BLaER1 treated with 17β-estradiol and CSF1 and Interleukin-3, amounts not matched to agents 10 nM and 100 nM (cell line): Measurements from ENCODE around the gene PIP5K1C.

Experiments used
- H3K27ac ChIP-seq, 11 experiments: shearing (Covaris generic); formaldehyde crosslinking; 2 replicates each; pipeline ENCODE4 v1.8.1; 2022
- H3K27me3 ChIP-seq, 11 experiments: shearing (Covaris generic); formaldehyde crosslinking; 2 replicates each; pipeline ENCODE4 v1.8.1; 2022
- H3K36me3 ChIP-seq, 11 experiments: shearing (Covaris generic); formaldehyde crosslinking; 2 replicates each; pipeline ENCODE4 v1.8.1; 2022
- H3K4me1 ChIP-seq, 10 experiments: shearing (Covaris generic); formaldehyde crosslinking; 2 replicates each; pipeline ENCODE4 v1.8.1; 2022
- H3K4me2 ChIP-seq, 11 experiments: shearing (Covaris generic); formaldehyde crosslinking; 2 replicates each; pipeline ENCODE4 v1.8.1; 2022
- H3K4me3 ChIP-seq, 10 experiments: shearing (Covaris generic); formaldehyde crosslinking; 2 replicates each; pipeline ENCODE4 v1.8.1; 2022
- H3K9ac ChIP-seq, 11 experiments: shearing (Covaris generic); formaldehyde crosslinking; 2 replicates each; pipeline ENCODE4 v1.8.1; 2022
- H3K9me3 ChIP-seq, 11 experiments: shearing (Covaris generic); formaldehyde crosslinking; replicated peaks in 1 of 11; 2 replicates each; pipeline ENCODE4 v1.8.1; 2022
- H4K20me1 ChIP-seq, 11 experiments: shearing (Covaris generic); formaldehyde crosslinking; 2 replicates each; pipeline ENCODE4 v1.8.1; 2022
- Cebpa-rat ChIP-seq, 11 experiments: shearing (Covaris generic); IDR thresholded peaks; 2 replicates each; pipeline ENCODE4 v1.8.1; 2022

Gene PIP5K1C

GRCh38 chr19:3641515-3642269 is 58.6 kb downstream of the PIP5K1C start:
- peaks cover 0 to 20% (median 0%) of the 10 kb centered on the region in 10 experiments; a peak in 6 of 20 replicates for H3K4me1 ChIP-seq
- H3K9ac ChIP-seq = 0 out of 22 replicates have a peak overlapping the region, but pooled peaks of 2 of the 11 experiments have one; percentile 2 to 9
- H3K4me2 ChIP-seq = no peak overlapping the region
- H3K9me3 ChIP-seq = no peaks in the 10 kb centered on the region
- TF ChIP-seq Cebpa-rat (IDR thresholded peaks at IDR 0.05) = no peak
- peaks cover 23 to 95% (median 81%) of the 10 kb centered on the region in 11 experiments for H3K36me3 ChIP-seq
- no peak overlapping the region for H3K27ac ChIP-seq
- peaks cover 0 to 76% (median 7%) of the 10 kb centered on the region in 11 experiments; a peak in 11 of 22 replicates for H4K20me1 ChIP-seq
- H3K4me3 ChIP-seq = no peak overlapping the region
- H3K27me3 ChIP-seq = no peaks in the 10 kb centered on the region

GRCh38 chr19:3639479-3639878 is 60.8 kb downstream of the PIP5K1C start:
- Histone ChIP-seq H3K27me3 (no peaks in the 10 kb centered on the region), H3K4me2 (no peak overlapping the region), H3K4me1 (peaks cover 0 to 27% (median 0%) of the 10 kb centered on the region in 10 experiments; a peak in 6 of 20 replicates), H3K27ac (no peak overlapping the region), H3K4me3 (no peak overlapping the region), H3K36me3 (peaks cover 17 to 91% (median 67%) of the 10 kb centered on the region in 11 experiments), H3K9ac (no peak overlapping the region), H4K20me1 (peaks cover 0 to 73% (median 7%) of the 10 kb centered on the region in 11 experiments; a peak in 9 of 22 replicates), H3K9me3 (no peaks in the 10 kb centered on the region)
- no peak for TF ChIP-seq Cebpa-rat (IDR thresholded peaks at IDR 0.05)

- no peak overlapping the region for H3K27ac ChIP-seq
- peaks cover 0 to 69% (median 7%) of the 10 kb centered on the region in 11 experiments; a peak in 8 of 22 replicates for H4K20me1 ChIP-seq
These were observed 61.8 kb downstream of the PIP5K1C start for GRCh38 chr19:3638208-3639193.

GRCh38 chr19:3637621-3638020 is 62.6 kb downstream of the PIP5K1C start:
- H3K4me2 ChIP-seq = no peak overlapping the region
- H3K27me3 ChIP-seq = no peaks in the 10 kb centered on the region
- H3K36me3 ChIP-seq = peaks cover 17 to 88% (median 62%) of the 10 kb centered on the region in 11 experiments
- no peak for TF ChIP-seq Cebpa-rat (IDR thresholded peaks at IDR 0.05)
- no peak overlapping the region for H3K27ac ChIP-seq
- peaks cover 0 to 25% (median 0%) of the 10 kb centered on the region in 10 experiments; a peak in 6 of 20 replicates for H3K4me1 ChIP-seq
- no peak overlapping the region; a peak in 1 of 22 replicates for H3K9ac ChIP-seq
- peaks cover 0 to 69% (median 7%) of the 10 kb centered on the region in 11 experiments; a peak in 8 of 22 replicates for H4K20me1 ChIP-seq
- H3K9me3 ChIP-seq = no peaks in the 10 kb centered on the region
- no peak overlapping the region for H3K4me3 ChIP-seq

More at GRCh38 chr19:3638208-3639193, 61.8 kb downstream of the PIP5K1C start:
- peaks cover 0 to 27% (median 0%) of the 10 kb centered on the region in 10 experiments; a peak in 6 of 20 replicates for H3K4me1 ChIP-seq
- TF ChIP-seq Cebpa-rat (IDR thresholded peaks at IDR 0.05) = no peak
- no peak overlapping the region for H3K4me2 ChIP-seq
- no peaks in the 10 kb centered on the region for H3K9me3 ChIP-seq
- H3K9ac ChIP-seq = no peak overlapping the region; a peak in 1 of 22 replicates
- no peaks in the 10 kb centered on the region for H3K27me3 ChIP-seq
- peaks cover 17 to 86% (median 59%) of the 10 kb centered on the region in 11 experiments for H3K36me3 ChIP-seq
- no peak overlapping the region for H3K4me3 ChIP-seq

- Histone ChIP-seq H3K9ac (no peak overlapping the region), H3K4me2 (no peak overlapping the region), H4K20me1 (peaks cover 0 to 71% (median 5%) of the 10 kb centered on the region in 11 experiments; a peak in 7 of 22 replicates), H3K4me1 (peaks cover 0 to 18% (median 0%) of the 10 kb centered on the region in 10 experiments; a peak in 5 of 20 replicates), H3K27me3 (no peaks in the 10 kb centered on the region), H3K9me3 (no peaks in the 10 kb centered on the region), H3K27ac (no peak overlapping the region), H3K4me3 (no peak overlapping the region), H3K36me3 (peaks cover 24 to 88% (median 62%) of the 10 kb centered on the region in 11 experiments)
- TF ChIP-seq Cebpa-rat (IDR thresholded peaks at IDR 0.05) = no peak
These were observed 63.3 kb downstream of the PIP5K1C start for GRCh38 chr19:3636962-3637361.

- H3K4me3 ChIP-seq = no peak overlapping the region
- H3K9ac ChIP-seq = 0 out of 22 replicates have a peak overlapping the region, but pooled peaks of 1 of the 11 experiments have one; percentile 22
- no peak overlapping the region for H3K27ac ChIP-seq
- H3K4me1 ChIP-seq = peaks cover 0 to 15% (median 0%) of the 10 kb centered on the region in 10 experiments; a peak in 3 of 20 replicates
- H3K4me2 ChIP-seq = no peak overlapping the region
- TF ChIP-seq Cebpa-rat (IDR thresholded peaks at IDR 0.05) = no peak
- H3K9me3 ChIP-seq = no peaks in the 10 kb centered on the region
- H3K36me3 ChIP-seq = peaks cover 28 to 88% (median 62%) of the 10 kb centered on the region in 11 experiments
- H3K27me3 ChIP-seq = no peaks in the 10 kb centered on the region
- peaks cover 0 to 71% (median 0%) of the 10 kb centered on the region in 11 experiments; a peak in 7 of 22 replicates for H4K20me1 ChIP-seq
These were observed 63.8 kb downstream of the PIP5K1C start for GRCh38 chr19:3636506-3636905.

- no peaks in the 10 kb centered on the region for H3K9me3 ChIP-seq
- peaks cover 0 to 23% (median 0%) of the 10 kb centered on the region in 10 experiments; a peak in 2 of 20 replicates for H3K4me1 ChIP-seq
- peaks cover 30 to 80% (median 59%) of the 10 kb centered on the region in 11 experiments for H3K36me3 ChIP-seq
- H3K27ac ChIP-seq = no peak overlapping the region
- H3K4me2 ChIP-seq = no peak overlapping the region
- H4K20me1 ChIP-seq = peaks cover 0 to 82% (median 5%) of the 10 kb centered on the region in 11 experiments; a peak in 8 of 22 replicates
- peak overlapping the region in 2 of 11 experiments; percentile 3 to 30; a peak in 1 of 22 replicates for H3K9ac ChIP-seq
- H3K4me3 ChIP-seq = no peak overlapping the region
- TF ChIP-seq Cebpa-rat (IDR thresholded peaks at IDR 0.05) = no peak
- no peaks in the 10 kb centered on the region for H3K27me3 ChIP-seq
These were observed 65.7 kb downstream of the PIP5K1C start for GRCh38 chr19:3634496-3635045.

GRCh38 chr19:3633559-3633988 is 66.7 kb downstream of the PIP5K1C start:
- Histone ChIP-seq H3K4me3 (no peak overlapping the region), H3K36me3 (peaks cover 20 to 70% (median 49%) of the 10 kb centered on the region in 11 experiments; a peak in 21 of 22 replicates), H3K27me3 (no peaks in the 10 kb centered on the region), H3K9ac (no peak overlapping the region), H4K20me1 (peaks cover 0 to 72% (median 5%) of the 10 kb centered on the region in 11 experiments; a peak in 8 of 22 replicates), H3K4me1 (peaks cover 0 to 23% (median 0%) of the 10 kb centered on the region in 10 experiments; a peak in 3 of 20 replicates), H3K27ac (no peak overlapping the region), H3K4me2 (no peak overlapping the region), H3K9me3 (no peaks in the 10 kb centered on the region)
- no peak for TF ChIP-seq Cebpa-rat (IDR thresholded peaks at IDR 0.05)
